Measurements from ENCODE around the gene SH2D5.

GRCh38 chr1:20720631-20721091 is 11.8 kb downstream of the SH2D5 start:
- TF ChIP-seq EZH2 (IDR thresholded peaks at IDR 0.05) (no peak), CTCF (IDR thresholded peaks at IDR 0.05) (no peak)
